WTC11 (cell line): Measurements from ENCODE around the gene IQGAP2.

ENCODE experiments used
- ATF6 ChIP-seq: sonication (generic); formaldehyde crosslinking; IDR thresholded peaks from 2 replicates; pipeline ENCODE4 v1.8.1; 2023; ENCODE audit warnings: mild to moderate bottlenecking, missing genetic modification reagents
- CTCF ChIP-seq: fragments of 200-600 bp; IDR thresholded peaks from 2 replicates; pipeline ENCODE4 v1.8.0; 2022; ENCODE audit warnings: antibody characterized with exemption
- IRF1 ChIP-seq: sonication (generic); formaldehyde crosslinking; IDR thresholded peaks from 2 replicates; pipeline ENCODE4 v1.8.0; 2023; ENCODE audit warnings: missing genetic modification reagents
- SP1 ChIP-seq: sonication (generic); formaldehyde crosslinking; conservative IDR thresholded peaks from 2 replicates; pipeline ENCODE4 v1.8.1; 2022; ENCODE audit warnings: missing genetic modification reagents
- ZNF281 ChIP-seq: sonication (generic); formaldehyde crosslinking; IDR thresholded peaks from 2 replicates; pipeline ENCODE4 v1.8.0; 2023; ENCODE audit warnings: mild to moderate bottlenecking, missing genetic modification reagents

GRCh38 chr5:76458486-76458830 lies 55.4 kb downstream of the IQGAP2 start:
- no peak for TF ChIP-seq CTCF
- TF ChIP-seq IRF1 (CRISPR knock-in tag), result no peak
- no peak for TF ChIP-seq ATF6 (CRISPR knock-in tag)
- no peak for TF ChIP-seq SP1 (CRISPR knock-in tag)
- no peak for TF ChIP-seq ZNF281 (CRISPR knock-in tag)
